GM19467 (cell line): ENCODE results near the gene DNASE1L3.
"Not testable (repeated sequence)": the region's sequence is repeated elsewhere in the genome, so short reads cannot be mapped to it uniquely, and the experiment has no call there.

Experiments used
- ATAC-seq: cut with Tn5 transposase; IDR thresholded peaks from one replicate; pipeline ENCODE4 v1.9.1; 2021; ENCODE audit warnings: mild to moderate bottlenecking, moderate library complexity; ENCODE audit not compliant: unreplicated experiment

The DNASE1L3 gene

DNA sequence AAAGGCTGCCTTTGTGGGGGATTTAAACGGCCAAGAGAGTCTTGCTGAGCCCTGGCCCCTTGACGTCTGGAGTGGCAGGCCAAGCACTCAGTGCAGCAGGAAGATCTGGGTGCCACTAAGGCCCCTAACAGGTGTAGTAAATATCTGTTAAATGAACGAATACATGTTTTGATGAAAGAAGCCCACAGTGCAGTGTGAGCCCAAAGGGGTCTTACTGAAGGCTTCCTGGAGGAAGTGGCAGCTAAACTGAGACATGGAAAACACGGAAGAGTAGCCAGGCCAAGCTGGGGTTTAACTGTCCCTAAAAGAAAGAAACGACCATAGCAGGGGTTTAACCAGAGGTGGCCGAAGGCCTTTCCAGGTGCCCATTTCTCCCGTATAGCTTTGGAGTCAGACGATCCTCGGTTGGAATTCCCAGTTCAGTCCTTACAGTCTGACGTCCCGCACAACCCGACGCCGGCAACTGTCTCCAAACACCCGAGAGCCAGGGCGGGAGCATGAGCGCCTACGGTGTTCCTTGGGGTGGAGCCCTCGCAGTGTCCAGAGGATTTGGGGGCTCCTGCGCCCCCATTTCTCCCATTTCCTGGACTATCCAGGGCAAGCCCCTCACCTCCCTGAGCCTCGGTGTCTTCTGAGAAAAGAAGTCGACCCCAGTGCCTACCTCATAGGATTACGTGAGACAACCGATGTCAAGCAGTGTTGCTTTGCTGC is 25.9 kb upstream of the DNASE1L3 start:
- ATAC-seq = no peak

DNA sequence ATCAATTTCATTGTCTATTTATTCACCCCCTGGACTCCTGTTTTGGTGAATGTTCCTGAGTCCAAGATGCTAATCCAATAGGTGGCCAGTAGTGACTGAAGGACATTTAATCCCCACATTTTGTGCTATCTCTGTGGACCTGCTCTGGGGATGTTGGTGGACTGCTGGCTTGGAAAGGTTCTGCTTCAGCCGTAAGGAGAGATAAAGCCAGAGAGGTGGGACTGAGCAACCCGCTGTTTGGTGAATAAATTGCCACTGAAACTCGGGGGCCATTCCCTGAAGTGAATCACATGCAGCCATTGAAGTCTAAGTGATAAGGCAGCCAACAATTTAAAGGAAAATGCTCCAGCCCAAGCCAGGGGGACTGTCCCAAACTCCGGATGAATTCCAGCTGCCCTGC is 25.2 kb upstream of the DNASE1L3 start:
- ATAC-seq = no peak

DNA sequence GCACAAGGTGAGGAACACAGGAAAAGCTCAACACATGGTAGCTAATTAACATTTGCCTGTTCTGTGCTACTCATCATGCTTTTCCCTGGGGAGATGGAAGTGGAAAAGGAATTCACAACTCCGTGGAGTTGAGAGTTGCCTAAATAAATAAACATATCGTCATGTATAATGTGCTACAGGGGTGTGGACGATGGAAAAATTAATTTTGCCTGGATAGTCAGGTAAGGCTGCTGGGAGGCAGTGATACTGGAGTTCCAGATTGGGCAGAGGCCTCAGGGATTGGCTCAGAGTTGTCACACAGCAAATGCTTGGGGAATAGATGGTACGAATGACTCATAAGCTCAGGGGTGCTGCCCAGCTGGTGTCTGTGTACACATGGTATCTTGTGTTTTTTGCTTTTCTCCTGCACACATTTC is 23.8 kb upstream of the DNASE1L3 start:
- ATAC-seq = no peak

DNA sequence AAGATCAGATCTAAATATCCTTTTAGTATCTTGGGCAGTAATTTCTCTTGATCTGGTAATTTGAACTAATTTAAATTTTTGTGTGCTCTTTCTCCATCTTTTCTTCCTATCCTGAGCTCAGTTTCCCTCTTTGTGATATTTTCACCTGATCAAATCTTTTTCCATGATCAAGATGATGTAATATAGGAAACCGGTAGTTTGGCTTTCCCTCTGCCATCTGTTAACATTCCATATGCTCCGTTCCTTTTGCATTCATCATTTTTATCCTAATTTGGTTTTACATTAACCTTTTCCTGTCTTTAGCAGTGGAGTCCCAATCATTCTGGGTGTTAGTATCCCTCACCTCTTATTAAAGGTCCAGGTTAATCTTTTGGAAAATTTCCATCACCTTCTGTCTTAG is 20.9 kb upstream of the DNASE1L3 start:
- ATAC-seq = no peak

DNA sequence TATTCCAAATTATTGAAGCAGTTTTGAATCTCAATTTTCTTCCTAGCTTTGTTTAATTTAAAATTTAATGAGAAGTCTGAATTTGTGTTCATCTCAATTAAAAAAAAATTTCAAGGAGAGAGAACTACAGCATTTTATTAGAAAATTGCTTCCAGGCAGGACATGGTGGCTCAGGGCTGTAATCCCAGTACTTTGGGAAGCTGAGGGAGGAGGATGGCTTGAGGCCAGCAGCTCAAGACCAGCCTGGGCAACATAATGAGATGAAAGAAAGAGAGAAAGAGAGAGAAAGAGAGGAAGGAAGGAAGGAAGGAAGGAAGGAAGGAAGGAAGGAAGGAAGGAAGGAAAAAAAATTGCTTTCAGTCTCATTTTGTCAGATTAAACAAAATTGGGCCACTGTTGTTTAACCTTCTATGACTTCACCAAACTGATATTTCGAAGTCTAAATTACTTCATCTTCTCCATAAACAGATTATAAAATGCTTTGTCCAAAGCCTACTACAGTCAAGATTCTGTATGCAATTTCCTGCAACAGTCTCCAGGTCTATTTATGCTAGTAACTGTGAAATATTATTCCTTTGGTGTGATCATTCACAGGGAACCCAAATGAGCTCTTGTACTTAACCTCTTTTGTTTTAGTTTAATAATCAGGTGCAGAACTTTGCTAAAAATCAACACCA is 20.2 kb upstream of the DNASE1L3 start:
- ATAC-seq = no peak

DNA sequence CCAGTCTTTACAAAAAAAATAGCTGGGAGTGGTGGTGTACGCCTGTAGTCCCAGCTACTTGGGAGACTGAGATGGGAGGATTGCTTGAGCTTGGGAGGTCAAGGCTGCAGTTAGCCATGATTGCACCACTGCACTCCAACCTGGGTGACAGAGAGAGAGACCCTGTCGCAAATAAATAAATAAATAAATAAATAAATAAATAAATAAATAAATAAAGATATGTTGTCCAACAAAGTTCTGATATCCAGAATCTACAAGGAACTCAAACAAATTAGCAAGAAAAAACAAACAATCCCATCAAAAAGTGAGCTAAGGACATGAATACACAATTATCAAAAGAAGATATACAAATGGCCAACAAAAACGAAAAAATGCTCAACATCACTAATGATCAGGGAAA is 17.2 kb upstream of the DNASE1L3 start:
- ATAC-seq = not testable (repeated sequence)

DNA sequence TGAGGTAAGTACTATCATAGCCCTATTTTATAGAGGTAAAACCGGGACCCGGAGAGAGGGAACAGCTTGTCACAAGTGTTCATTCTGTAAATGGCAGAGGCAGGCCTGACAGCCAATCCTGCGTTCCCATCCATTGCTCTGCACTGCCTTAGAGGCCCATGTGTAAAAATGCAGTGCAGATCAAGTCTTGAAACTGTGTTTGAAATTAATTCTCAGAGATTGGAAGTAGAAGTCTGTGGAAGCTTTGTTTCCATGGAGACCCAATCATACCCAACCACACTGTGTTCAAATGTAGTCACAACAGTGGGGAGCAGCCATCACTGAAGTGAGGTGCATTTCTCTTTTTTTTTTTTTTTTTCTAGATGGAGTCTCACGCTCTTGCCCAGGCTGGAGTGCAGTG is 13.1 kb upstream of the DNASE1L3 start:
- no peak for ATAC-seq

DNA sequence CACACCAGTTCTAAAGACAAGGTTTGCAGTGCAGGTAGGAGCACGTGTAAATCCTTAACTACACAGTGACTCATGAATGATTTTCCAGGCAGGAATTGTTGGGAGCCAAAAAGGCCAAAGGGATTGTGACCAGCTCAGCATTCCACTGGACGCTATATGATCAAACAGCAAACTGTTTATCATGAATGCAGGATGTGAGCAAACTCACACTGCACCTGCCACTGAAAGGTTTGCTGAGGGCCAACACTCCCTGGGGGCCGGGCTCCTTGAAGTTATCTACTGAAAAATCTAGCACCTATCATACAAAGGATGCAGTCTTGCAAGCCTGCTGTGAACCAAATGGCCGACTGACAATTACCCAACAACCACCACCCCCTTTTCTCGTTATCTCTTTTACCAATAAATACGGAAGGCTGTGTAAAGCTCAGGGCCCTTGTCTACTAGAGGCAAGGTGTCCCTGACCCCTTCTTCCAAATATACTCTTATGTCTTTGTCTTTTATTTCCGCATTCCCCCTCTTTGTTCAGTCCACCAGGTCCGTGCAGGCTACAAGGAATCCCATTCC is 11.5 kb upstream of the DNASE1L3 start:
- ATAC-seq = no peak

DNA sequence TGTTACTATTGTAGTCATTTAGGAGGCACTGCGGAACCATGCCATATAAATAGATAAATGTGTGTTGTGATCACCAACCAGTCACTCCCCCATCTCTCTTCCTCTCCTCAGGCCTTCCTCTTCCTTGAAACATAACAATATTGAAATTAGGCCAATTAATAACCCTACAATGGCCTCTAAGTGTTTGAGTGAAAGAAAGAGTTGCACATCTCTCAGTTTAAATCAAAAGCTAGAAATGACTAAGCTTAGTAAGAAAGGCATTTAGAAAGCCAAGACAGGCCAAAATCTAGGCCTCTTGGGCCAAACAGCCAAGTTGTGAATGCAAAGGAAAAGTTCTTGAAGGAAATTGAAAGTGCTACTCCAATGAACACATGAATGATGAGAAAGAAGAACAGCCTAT is 8.1 kb upstream of the DNASE1L3 start:
- ATAC-seq = no peak

DNA sequence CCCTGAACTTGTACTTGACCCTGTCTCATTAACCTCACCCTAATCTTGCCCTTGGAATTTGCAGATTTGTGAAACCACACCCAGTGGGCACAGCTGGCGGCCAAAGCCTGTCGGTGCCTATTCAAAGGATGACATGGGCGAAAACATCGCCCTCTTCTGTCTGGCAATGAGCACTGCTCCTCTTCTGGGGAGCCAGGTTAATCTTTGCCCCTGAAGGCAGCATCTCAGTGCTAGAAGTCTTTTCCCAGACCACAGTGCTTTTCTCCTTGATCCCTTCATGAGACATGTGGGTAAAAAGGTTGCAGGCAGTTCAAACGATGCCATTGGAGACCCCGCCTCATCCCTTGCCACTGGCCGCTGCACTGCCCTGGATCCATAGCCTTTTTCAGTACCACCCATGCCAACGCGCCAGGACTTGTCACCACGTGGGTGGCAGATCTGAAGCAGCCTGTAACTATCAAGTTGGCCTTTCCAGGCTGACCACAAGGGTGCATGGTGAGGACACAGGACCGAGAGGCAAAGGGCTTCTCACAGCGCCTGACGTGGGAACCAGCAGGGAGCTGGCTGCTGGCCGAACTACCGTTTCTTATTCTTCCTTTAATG is 6.5 kb upstream of the DNASE1L3 start:
- ATAC-seq = peak; percentile 41

DNA sequence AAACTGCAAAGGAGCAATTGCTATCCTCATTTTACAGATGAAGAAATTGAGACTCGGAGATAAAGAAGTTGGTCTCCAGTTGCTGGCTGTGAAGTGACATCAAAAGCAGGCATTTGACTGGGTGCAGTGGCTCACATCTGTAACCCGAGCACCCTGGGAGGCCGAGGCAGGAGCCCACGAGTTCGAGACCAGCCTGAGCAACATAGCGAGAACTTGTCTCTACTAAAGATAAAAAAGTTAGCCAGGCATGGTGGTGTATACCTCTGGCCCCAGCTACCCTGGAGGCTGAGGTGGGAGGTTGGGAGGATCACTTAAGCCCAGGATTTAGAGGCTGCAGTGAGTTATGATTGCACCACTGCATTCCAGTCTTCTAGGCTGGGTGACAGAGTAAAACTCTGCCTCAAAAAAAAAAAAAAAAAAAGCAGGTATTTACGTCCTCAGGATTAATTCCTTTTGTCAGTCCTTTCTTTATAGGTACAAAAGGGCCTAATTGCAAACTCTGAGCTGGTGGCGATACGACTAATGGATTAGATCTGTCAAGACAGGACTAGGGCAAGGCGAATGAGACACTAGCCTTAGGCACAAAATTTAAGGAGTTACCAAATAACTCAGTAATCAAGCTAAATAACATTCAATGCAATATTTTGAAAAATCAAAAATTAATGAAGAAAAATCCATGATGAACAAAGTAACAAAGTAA is 5.9 kb upstream of the DNASE1L3 start:
- no peak for ATAC-seq

DNA sequence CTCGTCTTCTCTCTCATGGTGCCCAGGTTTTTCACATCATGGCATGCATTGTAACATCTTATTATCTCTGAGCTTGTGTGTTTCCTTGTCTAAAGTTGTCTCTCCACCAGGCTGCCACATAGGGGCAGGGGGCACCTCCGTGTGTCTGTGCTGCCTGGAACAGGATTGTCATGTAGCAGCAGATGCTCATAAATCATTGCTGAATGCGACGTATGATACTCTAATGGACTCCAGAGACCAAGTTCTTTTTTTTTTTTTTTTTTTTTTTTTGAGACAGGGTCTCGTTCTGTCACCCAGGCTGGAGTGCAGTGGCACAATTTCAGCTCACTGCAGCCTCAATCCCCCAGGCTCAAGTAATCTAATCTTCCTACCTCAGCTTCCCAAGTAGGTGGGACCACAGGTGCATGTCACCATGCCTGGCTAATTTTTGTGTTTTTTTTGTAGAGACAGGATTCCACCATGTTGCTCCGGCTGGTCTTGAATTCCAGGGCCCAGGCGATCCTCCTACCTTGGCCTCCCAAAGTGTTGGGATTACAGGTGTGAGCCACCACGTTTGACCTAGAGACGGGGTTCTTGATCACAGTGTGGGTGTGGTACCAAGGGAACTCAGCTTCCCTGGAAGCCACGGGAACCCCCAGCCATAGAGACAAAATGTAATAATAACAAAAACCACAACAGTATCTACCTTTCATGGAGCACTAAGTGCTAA is 4.7 kb upstream of the DNASE1L3 start:
- ATAC-seq = no peak

DNA sequence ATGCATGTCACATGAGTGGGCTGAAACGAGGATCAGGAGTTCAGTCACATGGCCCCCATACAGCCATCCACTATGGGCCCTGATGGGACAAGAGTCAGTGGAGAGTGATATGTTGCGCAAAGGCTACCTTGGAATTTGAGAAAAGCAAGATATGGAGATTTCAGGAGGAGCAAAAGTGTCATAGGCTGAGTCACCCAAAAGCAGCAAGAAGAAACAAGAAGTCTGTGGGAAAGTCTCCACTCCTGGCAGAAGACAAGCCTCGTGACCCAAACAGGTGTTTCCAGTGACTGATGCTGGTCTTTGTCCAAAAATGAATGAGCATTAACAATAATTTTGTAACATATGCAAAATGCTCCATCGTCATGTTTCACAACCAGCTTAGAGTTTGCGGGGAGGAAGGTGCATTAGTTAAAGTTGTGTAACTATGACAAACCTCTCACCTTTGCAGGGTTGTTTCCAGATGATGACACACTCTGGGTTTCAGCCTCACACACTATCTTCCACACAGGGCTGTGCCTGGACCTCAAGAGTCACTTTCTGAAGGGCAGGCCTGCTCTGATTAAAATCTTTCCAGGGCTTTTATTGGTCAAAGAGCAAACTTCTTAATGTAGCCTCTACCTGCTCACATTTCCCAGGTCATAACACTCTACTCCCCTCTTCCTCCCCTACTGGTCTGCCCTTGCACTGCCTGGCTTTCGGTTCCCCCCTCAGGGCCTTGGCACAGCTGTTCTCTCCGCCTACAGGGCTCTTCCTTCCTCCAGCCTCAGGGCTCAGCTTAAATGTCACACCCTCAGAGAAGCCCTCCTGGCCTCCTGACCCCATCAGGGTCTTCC is 3.9 kb upstream of the DNASE1L3 start:
- peak; percentile 67 for ATAC-seq

DNA sequence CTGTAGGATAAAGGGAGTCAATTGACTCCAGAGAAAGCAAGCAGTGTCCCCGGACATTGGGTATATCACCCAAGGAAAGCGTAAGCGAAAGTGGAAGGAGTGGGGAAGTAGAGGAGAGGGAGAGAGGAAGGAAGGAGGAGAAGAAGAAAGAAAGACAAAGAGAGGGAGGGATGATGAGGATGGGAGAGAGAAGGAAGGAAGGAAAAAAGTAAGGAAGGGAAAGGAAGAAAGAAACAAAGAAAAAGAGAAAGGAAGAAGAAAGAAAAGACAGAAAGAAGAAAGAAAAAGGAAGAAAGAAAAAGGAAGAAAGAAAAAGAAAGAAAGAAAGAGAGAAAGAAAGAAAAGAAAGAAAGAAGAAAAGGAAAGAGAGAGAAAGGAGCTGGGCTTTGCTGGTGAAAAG is 839 bp downstream of the DNASE1L3 start:
- ATAC-seq = no peak

DNA sequence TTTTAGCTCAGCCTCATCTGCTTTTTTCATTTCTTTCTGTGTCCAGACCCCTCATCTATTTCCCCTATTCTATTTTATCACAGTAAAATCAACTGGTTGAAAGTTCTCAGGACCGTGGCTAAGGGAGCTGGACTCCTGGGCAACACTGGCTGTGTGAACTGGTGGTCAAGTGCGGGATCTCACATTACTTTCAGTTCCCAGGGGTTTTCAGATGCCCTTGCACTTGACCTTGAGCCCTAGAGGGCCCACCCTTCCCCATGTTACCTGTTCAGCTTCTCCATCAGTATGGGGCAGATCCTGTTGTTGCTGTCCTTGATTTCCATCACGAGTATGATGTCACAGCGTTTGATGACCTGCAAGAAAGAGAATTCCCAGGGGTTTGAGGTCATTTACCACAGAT is 2.8 kb downstream of the DNASE1L3 start:
- ATAC-seq = no peak

DNA sequence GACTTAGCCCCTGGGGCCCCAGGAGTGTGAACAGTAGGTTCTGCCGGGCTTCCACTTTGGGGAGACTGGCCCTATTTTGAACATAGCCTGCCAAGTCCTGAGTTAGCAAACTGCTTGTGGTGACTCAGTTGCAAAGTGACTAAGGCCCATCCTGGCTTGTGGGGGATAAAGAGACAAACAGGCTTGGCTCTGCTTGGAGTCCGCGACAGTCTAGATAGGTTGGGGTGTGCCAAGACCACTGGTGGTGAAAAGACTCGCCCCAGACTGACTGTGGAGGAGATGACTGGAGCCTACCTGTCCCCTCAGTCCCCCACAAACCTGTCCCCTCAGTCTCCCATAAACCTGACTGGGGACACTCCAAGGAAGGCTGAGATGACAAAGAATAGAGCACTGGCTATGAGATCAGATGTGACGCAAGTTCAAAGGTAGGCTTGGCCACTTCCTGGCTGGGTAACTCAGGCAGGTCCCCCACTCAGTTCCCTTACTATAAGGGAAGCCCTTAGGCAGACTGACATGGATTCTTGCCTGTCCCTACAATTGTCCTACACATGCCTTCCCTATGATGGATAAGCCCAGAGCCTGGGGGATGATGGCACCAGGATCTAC is 4.3 kb downstream of the DNASE1L3 start:
- ATAC-seq = no peak

DNA sequence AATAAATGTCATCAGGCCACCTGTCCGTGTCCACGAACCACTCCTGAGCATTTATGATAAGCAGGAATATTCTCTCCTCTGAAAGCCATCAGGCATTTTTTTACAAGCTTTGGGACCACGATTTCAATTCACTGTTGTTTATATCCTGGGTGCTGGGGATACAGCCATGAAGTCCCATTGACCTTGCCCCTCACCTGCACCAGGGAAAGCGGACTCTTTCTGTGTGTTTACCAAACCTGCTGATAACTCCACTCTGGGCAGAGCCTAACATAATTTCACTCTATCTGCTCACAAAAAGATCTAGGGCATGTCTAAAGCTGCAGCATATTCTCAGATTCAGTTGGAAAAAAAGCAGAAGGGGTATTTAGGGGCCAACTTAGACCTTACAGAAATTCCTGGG is 4.8 kb downstream of the DNASE1L3 start:
- no peak for ATAC-seq

DNA sequence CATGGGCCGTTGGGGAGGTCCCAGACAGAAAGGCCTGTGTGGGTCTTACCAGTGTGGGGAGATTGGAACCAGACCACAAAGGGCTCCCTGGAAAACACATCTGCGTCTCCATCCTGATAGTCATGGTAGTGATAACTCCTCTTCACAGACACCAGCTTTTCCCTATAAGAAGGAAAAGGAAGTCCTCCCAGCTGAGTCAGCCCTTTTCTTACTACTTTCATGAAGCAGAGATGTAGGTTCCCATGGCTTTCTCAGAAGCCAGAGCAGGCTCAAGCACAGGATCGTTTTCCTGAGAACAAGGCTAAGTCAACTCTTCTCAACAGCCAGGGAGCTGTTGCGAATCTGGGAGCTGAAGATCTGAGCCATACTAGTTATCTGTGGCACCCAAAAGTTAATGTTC is 6.1 kb downstream of the DNASE1L3 start:
- ATAC-seq = no peak

DNA sequence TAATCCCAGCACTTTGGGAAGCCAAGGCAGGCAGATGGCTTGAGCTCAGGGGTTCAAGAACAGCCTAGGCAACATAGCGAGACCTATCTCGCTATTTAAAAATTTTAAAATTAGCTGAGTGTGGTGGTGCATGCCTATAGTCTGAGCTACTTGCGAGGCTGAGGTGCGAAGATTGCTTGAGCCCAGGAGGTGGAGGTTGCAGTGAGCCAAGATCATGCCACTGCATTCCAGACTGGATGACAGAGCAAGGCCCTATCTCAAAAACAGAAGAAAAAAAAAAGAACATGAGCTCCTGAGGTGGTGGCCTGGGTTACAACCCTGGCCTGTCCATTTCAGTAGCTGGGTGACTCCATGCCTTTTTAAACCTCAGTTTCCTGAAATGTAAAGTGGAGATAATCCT is 7.2 kb downstream of the DNASE1L3 start:
- ATAC-seq = no peak
